Endometrium (tissue), 2 donors: ENCODE data around the gene CMPK2.

ENCODE experiments used
- FAIRE-seq: peaks from 2 replicates; lab custom pipeline; 2012; peaks lifted over from hg19 to GRCh38; lab: Jason Lieb, UNC
- donor health status: control.
- donor health status: control.

The CMPK2 gene

GRCh38 chr2:6838673-6839319, 26.9 kb downstream of the CMPK2 start:
- no peak for FAIRE-seq

DNA sequence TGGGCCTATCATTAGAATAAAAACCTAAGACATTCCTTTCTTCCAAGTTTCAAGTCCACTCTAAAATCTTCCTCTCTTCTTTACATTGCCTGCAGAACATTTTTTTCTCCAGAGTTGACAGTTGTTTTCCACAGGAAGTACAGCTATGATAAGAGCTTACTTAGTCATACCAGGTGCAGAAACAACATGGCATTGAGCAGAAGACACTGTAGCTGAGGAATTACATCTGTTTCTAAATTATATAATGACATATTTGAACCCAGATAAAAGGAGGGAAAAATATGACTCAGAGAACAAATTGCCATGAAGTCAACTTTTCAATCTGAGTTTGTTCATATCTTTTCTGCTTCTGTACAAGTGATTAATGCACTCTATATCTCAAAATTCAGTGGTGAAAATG, 30.2 kb downstream of the CMPK2 start:
- no peak for FAIRE-seq

DNA sequence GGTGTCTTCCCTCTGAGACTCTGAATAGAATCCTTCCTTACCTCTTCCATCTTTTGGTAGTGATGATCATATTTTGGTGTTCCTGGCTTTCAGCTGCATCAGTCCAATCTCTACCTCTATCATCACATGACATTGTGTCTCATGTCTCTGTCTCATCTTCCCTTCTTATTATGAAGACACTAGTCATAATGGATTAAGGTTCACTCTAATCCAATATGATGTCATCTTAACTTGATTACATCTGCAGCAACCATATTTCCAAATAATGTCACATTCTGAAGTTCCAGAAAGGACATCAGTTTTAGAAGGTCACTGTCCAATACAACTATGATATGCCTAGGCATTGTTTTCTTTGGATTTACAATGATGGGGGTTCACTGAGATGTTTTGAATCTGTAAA, 31.5 kb downstream of the CMPK2 start:
- no peak for FAIRE-seq

- FAIRE-seq: no peak
Measured at GRCh38 chr2:6833300-6833604, 32.5 kb downstream of the CMPK2 start.

DNA sequence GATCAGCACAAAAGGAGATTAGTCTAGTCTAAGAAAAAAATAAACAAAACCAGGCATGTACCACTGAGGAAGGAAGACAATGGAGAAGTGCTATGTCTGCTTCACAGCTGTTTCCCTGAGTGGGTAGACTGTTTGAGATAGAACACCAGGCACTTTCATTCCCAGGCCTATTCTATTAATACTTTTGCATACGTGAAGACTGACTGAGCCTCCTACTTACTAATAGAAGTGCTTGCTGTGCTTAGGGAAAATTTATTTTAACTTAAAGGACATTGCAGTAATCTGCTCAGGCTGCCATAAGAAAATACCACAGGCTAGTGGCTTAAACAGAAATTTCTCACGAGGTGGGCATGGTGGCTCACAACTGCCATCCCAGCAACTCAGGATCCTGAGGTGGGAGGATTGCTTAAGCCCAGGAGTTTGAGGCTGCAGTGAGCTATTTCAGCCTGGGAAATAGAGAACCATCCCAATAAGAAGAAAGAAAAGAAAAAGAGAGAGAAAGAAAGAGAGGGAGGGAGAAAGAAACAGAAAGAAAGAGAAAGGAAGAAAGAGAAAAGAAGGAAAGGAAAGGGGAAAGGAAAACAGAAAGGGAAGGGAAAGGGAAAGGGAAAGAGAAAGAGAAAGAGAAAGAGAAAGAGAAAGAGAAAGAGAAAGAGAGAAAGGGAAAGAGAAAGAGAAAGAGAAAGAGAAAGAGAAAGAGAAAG, 33.0 kb downstream of the CMPK2 start:
- no peak for FAIRE-seq

- no peak for FAIRE-seq
Measured at GRCh38 chr2:6831229-6831628, 34.5 kb downstream of the CMPK2 start.

GRCh38 chr2:6828299-6828584, 37.5 kb downstream of the CMPK2 start:
- peak; percentile 99 for FAIRE-seq

DNA sequence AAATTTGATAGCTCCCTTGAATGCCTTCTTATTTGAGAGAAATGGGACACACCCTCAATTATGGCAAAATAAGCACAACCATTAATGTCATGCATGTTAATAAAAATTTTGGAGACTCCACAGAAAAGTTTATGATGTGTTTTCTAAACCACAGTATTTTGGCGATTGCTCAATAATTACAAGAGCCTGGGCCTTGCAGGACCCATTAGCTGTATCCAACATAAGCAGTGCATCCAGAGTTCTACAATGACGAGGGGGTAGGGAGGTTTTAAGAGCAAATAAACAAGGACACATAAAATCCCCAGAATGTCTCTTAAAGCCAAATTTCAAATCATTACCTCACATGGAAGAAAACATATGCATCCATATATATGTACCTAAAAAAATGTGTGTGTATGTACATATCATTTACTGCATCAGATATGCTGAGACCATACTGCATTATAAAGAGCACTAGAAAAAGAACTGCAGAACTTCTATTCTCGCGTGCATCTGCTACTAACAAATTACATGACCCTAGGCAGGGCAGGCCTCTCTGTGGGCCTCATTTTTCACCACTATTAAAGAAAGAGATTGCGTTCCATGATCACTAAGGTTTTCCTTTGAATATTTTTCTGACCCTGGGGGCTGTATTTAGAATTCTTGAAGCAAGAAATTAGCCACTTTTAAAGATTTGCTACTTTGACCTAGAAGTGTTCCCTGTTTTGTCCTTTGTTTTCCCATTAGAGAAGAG, 38.0 kb downstream of the CMPK2 start:
- peak; percentile 91 for FAIRE-seq

DNA sequence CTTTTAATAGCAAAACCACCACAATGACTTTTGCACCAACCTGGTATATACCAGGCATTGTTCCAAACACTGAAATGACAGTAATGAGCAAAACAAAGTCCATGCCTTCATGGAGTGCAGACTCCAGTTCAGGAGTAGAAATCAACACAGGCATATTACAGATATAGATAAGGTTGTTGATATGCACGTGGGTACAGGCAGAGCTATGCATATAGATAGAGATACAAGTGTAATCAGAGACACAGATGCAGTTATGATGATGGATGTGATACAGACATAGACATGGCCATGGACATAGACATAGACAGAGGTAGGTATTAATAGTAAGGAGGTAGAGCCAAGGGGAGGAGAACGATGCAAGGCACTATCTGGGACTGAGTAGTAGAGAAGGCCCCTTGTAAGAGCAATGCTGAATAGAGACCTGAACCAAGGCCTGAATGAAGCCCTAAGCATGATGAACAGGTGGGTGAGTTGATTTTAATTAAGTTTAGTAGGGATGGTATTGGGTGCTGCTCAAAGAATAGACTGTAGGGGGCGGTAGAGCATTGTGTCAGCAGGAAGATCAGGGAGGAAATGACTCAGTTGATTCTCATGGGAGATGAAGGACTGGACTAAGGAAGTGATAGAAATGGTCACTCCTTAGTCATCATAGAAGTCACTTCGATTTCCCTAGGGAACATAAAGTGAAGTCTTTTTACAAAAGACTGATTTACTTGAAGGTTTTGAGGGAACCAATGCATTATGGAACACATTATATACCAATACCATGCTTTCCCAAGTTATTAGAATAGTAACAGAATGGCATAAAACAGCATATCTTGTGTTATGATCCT, 39.4 kb downstream of the CMPK2 start:
- FAIRE-seq: no peak

DNA sequence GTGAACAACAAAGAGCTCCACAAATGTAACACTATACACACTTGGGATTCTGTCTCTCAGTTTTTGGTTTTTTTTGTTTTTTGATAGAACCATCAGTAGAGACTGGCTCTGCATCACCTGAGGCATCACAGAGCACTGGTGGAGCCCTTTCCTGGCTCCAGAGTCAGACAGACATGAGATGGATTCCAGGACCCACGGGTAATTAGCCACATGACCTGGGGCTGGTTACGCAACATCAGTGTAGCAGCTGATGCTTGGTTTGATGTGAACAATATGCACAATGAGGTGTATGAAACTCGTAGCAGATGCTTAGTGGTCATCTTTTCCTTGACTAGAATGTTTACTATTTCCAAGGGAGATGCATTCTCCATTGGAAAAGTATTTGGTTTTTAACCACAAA, 40.7 kb downstream of the CMPK2 start:
- no peak for FAIRE-seq

GRCh38 chr2:6823111-6823510, 42.6 kb downstream of the CMPK2 start:
- no peak for FAIRE-seq

GRCh38 chr2:6822406-6822805, 43.3 kb downstream of the CMPK2 start:
- FAIRE-seq: peak; percentile 72

GRCh38 chr2:6820903-6821584, 44.7 kb downstream of the CMPK2 start:
- FAIRE-seq: no peak

GRCh38 chr2:6820236-6820635, 45.5 kb downstream of the CMPK2 start:
- no peak for FAIRE-seq

GRCh38 chr2:6819668-6820067, 46.0 kb downstream of the CMPK2 start:
- FAIRE-seq: no peak

DNA sequence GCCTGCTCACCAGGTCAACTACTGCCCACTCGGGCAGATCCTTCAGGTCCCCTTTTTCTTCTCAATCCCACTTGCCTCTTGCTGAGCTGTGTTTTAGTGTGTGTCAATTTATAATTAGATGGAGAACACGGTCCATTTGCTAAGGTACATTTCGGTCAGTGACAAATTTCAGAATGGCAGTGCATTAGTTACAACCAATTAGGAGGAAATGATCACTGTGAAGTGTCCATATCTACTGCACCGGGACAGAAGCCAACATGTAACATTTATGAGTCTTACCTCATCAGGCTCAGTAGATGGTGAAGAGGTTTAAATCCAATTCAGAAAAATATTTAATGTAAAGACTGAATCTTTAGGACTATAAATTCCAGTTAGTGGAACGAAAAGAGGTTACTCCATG, 47.7 kb downstream of the CMPK2 start:
- no peak for FAIRE-seq

GRCh38 chr2:6814869-6815268, 50.8 kb downstream of the CMPK2 start:
- FAIRE-seq: no peak

DNA sequence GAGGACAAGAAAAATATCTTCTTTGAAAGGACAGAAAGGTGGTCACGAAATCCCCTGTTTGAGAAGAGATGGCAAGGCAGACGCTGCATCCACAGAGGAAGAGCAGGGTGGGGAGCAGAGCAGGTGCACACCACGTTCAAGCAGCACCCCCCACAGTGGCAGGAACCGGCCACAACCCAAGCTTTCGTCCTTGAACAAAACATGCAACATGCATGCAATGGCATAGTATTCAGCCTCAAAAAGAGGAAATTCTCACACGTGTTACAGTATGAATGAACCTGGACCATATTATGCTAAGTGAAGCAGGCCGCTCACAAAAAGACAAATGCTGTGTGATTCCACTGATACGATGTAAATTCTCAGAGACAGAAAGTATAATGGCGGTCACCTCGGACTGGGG, 51.4 kb downstream of the CMPK2 start:
- FAIRE-seq: no peak

DNA sequence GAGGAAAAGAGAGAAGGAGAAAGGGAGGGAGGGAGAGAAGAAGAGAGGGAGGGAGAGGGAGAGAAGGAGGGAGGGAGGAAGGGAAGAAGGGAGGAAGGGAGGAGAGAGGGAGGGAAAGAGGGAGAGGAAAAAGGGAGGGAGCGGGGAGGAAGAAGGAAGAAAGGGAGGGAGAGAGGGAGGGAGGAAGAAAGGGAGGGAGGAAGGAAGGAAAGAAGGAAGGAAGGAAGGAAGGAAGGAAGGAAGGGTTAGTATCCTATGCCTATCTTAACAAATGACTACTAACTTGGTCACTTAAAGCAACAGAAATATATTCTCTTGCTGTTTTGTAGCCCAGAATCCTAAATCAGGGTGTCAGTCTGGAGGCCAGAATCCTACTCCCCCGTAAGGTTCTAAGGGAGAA, 52.1 kb downstream of the CMPK2 start:
- FAIRE-seq: no peak

GRCh38 chr2:6812857-6813530, 52.7 kb downstream of the CMPK2 start:
- FAIRE-seq: no peak

- no peak for FAIRE-seq
Measured at GRCh38 chr2:6810961-6811360, 54.7 kb downstream of the CMPK2 start.

DNA sequence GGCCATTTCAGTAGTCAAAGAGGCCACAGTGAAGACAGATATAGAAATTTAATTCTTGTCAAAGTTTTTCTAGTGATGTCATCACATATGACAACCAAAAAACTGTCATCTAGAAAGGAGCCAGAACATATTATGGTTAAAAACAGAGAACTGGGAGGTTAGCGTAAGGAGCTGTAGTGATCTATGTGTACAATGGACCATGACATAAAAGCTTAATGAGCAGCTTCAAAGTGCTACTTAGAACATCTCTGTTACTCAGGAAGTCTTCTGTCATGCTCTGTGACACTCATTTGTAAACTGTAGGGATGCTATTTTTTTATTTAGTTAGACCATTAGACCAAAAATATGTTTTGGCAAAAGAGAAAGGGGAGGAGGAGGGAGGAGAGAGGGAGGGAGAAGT, 57.3 kb downstream of the CMPK2 start:
- no peak for FAIRE-seq
